H9 (cell line): ENCODE results near the gene NRG3. TPM values are rescaled to one million over a fixed set of nuclear protein-coding genes. Genes with fewer than 3 reads are reported as not detected.
A peak's percentile ranks its signal among the peaks of the same experiment; 100 is the strongest.

Experiments used
- DNase-seq: peaks from one replicate; pipeline ENCODE4 v3.0.0-alpha.2; 2017
- H2AFZ ChIP-seq: one replicate; pipeline ENCODE4 v1.6.1; 2013; ENCODE audit warnings: mild to moderate bottlenecking, low read length, control low read depth, moderate library complexity
- H2AK5ac ChIP-seq: 2 replicates; pipeline ENCODE4 v1.6.1; 2013; ENCODE audit warnings: low read length, control low read depth, mixed read lengths; ENCODE audit not compliant: insufficient read length
- H2BK120ac ChIP-seq: one replicate; pipeline ENCODE4 v1.6.1; 2013; ENCODE audit warnings: low read depth, mild to moderate bottlenecking, low read length, control low read depth, inconsistent platforms; ENCODE audit not compliant: poor library complexity, severe bottlenecking
- H2BK12ac ChIP-seq: 2 replicates; pipeline ENCODE4 v1.6.1; 2013; ENCODE audit warnings: low read length, control low read depth, mixed read lengths, low read depth; ENCODE audit not compliant: insufficient read length
- H2BK15ac ChIP-seq: 2 replicates; pipeline ENCODE4 v1.6.1; 2013; ENCODE audit warnings: low read depth, low read length, control low read depth
- H2BK20ac ChIP-seq: one replicate; pipeline ENCODE4 v1.6.1; 2013; ENCODE audit warnings: low read depth, mild to moderate bottlenecking, low read length, control low read depth, inconsistent platforms; ENCODE audit not compliant: poor library complexity, severe bottlenecking
- H2BK5ac ChIP-seq: 2 replicates; pipeline ENCODE4 v1.6.1; 2013; ENCODE audit warnings: low read length, control low read depth, mixed read lengths; ENCODE audit not compliant: insufficient read length
- H3K14ac ChIP-seq: 2 replicates; pipeline ENCODE4 v1.6.1; 2013; ENCODE audit warnings: low read length, control low read depth; ENCODE audit not compliant: insufficient read depth
- H3K18ac ChIP-seq: 2 replicates; pipeline ENCODE4 v1.6.1; 2013; ENCODE audit warnings: low read depth, mild to moderate bottlenecking, mixed read lengths, low read length, control low read depth; ENCODE audit not compliant: insufficient read length
- H3K23ac ChIP-seq: 2 replicates; pipeline ENCODE4 v1.6.1; 2013; ENCODE audit warnings: low read length, control low read depth, mixed read lengths, low read depth; ENCODE audit not compliant: insufficient read length
- H3K23me2 ChIP-seq: 2 replicates; pipeline ENCODE4 v1.6.1; 2013; ENCODE audit warnings: low read depth, mild to moderate bottlenecking, mixed read lengths, low read length, control low read depth; ENCODE audit not compliant: insufficient read length, poor library complexity, severe bottlenecking
- H3K27ac ChIP-seq: 2 replicates; pipeline ENCODE4 v1.5.1; 2013; ENCODE audit warnings: low read length, control low read depth, mixed read lengths, low read depth; ENCODE audit not compliant: insufficient read length
- H3K27me3 ChIP-seq: 2 replicates; pipeline ENCODE4 v1.6.1; 2013; ENCODE audit warnings: low read length, control low read depth, inconsistent platforms; ENCODE audit not compliant: insufficient read depth
- H3K4ac ChIP-seq: 2 replicates; pipeline ENCODE4 v1.6.1; 2013; ENCODE audit warnings: low read depth, mild to moderate bottlenecking, control low read depth, inconsistent platforms, low read length, moderate library complexity
- H3K4me1 ChIP-seq: 2 replicates; pipeline ENCODE4 v1.6.1; 2013; ENCODE audit warnings: low read length, control low read depth, inconsistent platforms; ENCODE audit not compliant: insufficient read depth
- H3K4me2 ChIP-seq: 2 replicates; pipeline ENCODE4 v1.6.1; 2013; ENCODE audit warnings: low read length, control low read depth, mixed read lengths; ENCODE audit not compliant: insufficient read length, insufficient read depth
- H3K56ac ChIP-seq: 2 replicates; pipeline ENCODE4 v1.6.1; 2013; ENCODE audit warnings: low read depth, mild to moderate bottlenecking, mixed read lengths, low read length, control low read depth; ENCODE audit not compliant: insufficient read length
- H3K79me1 ChIP-seq: 2 replicates; pipeline ENCODE4 v1.6.1; 2013; ENCODE audit warnings: low read depth, mild to moderate bottlenecking, moderate library complexity, low read length, control low read depth, inconsistent platforms; ENCODE audit not compliant: insufficient read depth, poor library complexity, severe bottlenecking
- H3K79me2 ChIP-seq: 2 replicates; pipeline ENCODE4 v1.6.1; 2013; ENCODE audit warnings: low read length, control low read depth, inconsistent platforms; ENCODE audit not compliant: insufficient read depth
- H3K9ac ChIP-seq: 2 replicates; pipeline ENCODE4 v1.6.1; 2013; ENCODE audit warnings: low read length, control low read depth, mixed read lengths; ENCODE audit not compliant: insufficient read length; ENCODE audit errors: extremely low read depth
- H3K9me3 ChIP-seq: one replicate; pipeline ENCODE4 v1.6.1; 2013; ENCODE audit warnings: low read depth, low read length, inconsistent platforms; ENCODE audit not compliant: control insufficient read depth
- H3T11ph ChIP-seq: one replicate; pipeline ENCODE4 v1.6.1; 2013; ENCODE audit warnings: mild to moderate bottlenecking, low read length, control low read depth, inconsistent platforms
- H4K20me1 ChIP-seq: one replicate; pipeline ENCODE4 v1.6.1; 2013; ENCODE audit not compliant: control insufficient read depth, insufficient read length, insufficient read depth
- H4K5ac ChIP-seq: 2 replicates; pipeline ENCODE4 v1.6.1; 2013; ENCODE audit warnings: low read depth, mild to moderate bottlenecking, mixed read lengths, low read length, control low read depth; ENCODE audit not compliant: insufficient read length
- H4K8ac ChIP-seq: replicated peaks from 2 replicates; pipeline ENCODE4 v1.6.1; 2013; ENCODE audit warnings: low read length, control low read depth, mixed read lengths, low read depth; ENCODE audit not compliant: insufficient read length
- H4K91ac ChIP-seq: 2 replicates; pipeline ENCODE4 v1.6.1; 2013; ENCODE audit warnings: low read depth, mild to moderate bottlenecking, moderate library complexity, mixed read lengths, low read length, control low read depth; ENCODE audit not compliant: insufficient read length
- H3K27ac Mint-ChIP-seq, 3 experiments: 2 replicates in 2 of 3; 3 replicates in 1 of 3; pipeline ENCODE4 v1.8.0; 2020 to 2021; ENCODE audit warnings: mixed read lengths in 3 of 3, mild to moderate bottlenecking in 1 of 3, moderate library complexity in 1 of 3
- H3K27me3 Mint-ChIP-seq: 2 replicates; pipeline ENCODE4 v1.8.0; 2021; ENCODE audit warnings: low read depth, mild to moderate bottlenecking, moderate library complexity, mixed read lengths
- H3K36me3 Mint-ChIP-seq, 3 experiments: 2 replicates in 2 of 3; 3 replicates in 1 of 3; pipeline ENCODE4 v1.8.0; 2020 to 2021; ENCODE audit warnings: low read depth in 3 of 3, mixed read lengths in 3 of 3; ENCODE audit not compliant: insufficient read depth in 1 of 3
- H3K4me1 Mint-ChIP-seq, 2 experiments: 2 replicates each; pipeline ENCODE4 v1.8.0; 2020; ENCODE audit warnings: mixed read lengths in 2 of 2
- H3K4me3 Mint-ChIP-seq, 2 experiments: 2 replicates in 1 of 2; 3 replicates in 1 of 2; pipeline ENCODE4 v1.8.0; 2020 to 2021; ENCODE audit warnings: mild to moderate bottlenecking in 2 of 2, mixed read lengths in 2 of 2, moderate library complexity in 1 of 2
- H3K9me3 Mint-ChIP-seq, 2 experiments: 2 replicates in 1 of 2; 3 replicates in 1 of 2; pipeline ENCODE4 v1.8.0; 2020; ENCODE audit warnings: mild to moderate bottlenecking in 2 of 2, mixed read lengths in 2 of 2, moderate library complexity in 1 of 2
- CTCF ChIP-seq: fragments of 200-600 bp; sonication (generic); conservative IDR thresholded peaks from 3 replicates; pipeline ENCODE4 v1.8.0; 2021; ENCODE audit warnings: antibody characterized with exemption, mild to moderate bottlenecking
- total RNA-seq: library from RNA; stranded (reverse); gene quantifications from 2 replicates; pipeline ENCODE4 v1.2.1, GENCODE V29; 2021

NRG3 gene
- total RNA-seq, 1 experiment from 2014 or later = 1.6 TPM

GRCh38 chr10:82796510-82796909 is 921.5 kb downstream of the NRG3 start:
- Histone ChIP-seq H3K23me2 (no peaks in the 10 kb centered on the region), H2BK12ac (no peak overlapping the region), H3K18ac (no peak overlapping the region), H2AK5ac (no peak overlapping the region), H4K20me1 (no peaks in the 10 kb centered on the region), H2BK15ac (no peak overlapping the region), H4K5ac (no peak overlapping the region), H3K14ac (no peak overlapping the region), H2BK20ac (peak overlapping the region; percentile 60), H3K79me1 (no peaks in the 10 kb centered on the region), H3K23ac (no peak overlapping the region), H3K4ac (no peak overlapping the region), H2BK5ac (no peak overlapping the region), H2BK120ac (no peak overlapping the region), H3K9me3 (no peaks in the 10 kb centered on the region), H3K9ac (no peak overlapping the region), H3K4me1 (no peaks in the 10 kb centered on the region), H3K27ac (no peak overlapping the region), H3K56ac (no peak overlapping the region), H3K27me3 (no peaks in the 10 kb centered on the region), H3T11ph (no peak overlapping the region), H4K8ac (no peak overlapping the region), H3K4me2 (no peak overlapping the region), H3K79me2 (no peaks in the 10 kb centered on the region), H4K91ac (no peak overlapping the region), H2AFZ (no peak overlapping the region)
- Mint-ChIP-seq H3K9me3 (peaks cover 0 to 5% of the 10 kb centered on the region in 2 experiments; a peak in 2 of 5 replicates), H3K27me3 (peaks cover 2% of the 10 kb centered on the region; the same call in 1 of the 2 replicates), H3K27ac (peak overlapping the region in 1 of 3 experiments; percentile 64; a peak in 1 of 7 replicates), H3K36me3 (peaks cover 0 to 10% (median 0%) of the 10 kb centered on the region in 3 experiments; a peak in 2 of 7 replicates), H3K4me1 (peaks cover 0 to 3% of the 10 kb centered on the region in 2 experiments; a peak in 1 of 4 replicates), H3K4me3 (no peak overlapping the region)
- TF ChIP-seq CTCF = peak; percentile 61; the same call in 2 of the 3 replicates
- DNase-seq = no peak
